Peyer's patch (tissue), 4 donors: ENCODE data around the gene THBS3.

Source experiments
- CTCF ChIP-seq, 6 experiments: fragments of 450-650 bp in 4 of 6; fragments of 200-600 bp in 2 of 6; sonication (generic) in 1 of 6; IDR thresholded peaks; one replicate each; pipeline ENCODE4 v1.5.1; 2017 to 2019; ENCODE audit warnings: antibody characterized with exemption in 6 of 6, mild to moderate bottlenecking in 3 of 6, moderate library complexity in 1 of 6
- POLR2A ChIP-seq, 2 donors: fragments of 450-650 bp; IDR thresholded peaks; one replicate each; pipeline ENCODE4 v1.5.1; 2017; ENCODE audit warnings: antibody characterized with exemption in 2 of 2, mild to moderate bottlenecking in 2 of 2, moderate library complexity in 2 of 2

GRCh38 chr1:155181371-155182051 is 26.2 kb downstream of the THBS3 start:
- no peak for TF ChIP-seq CTCF (IDR thresholded peaks at IDR 0.05)
- no peak for TF ChIP-seq POLR2A (IDR thresholded peaks at IDR 0.05)
